CD4-positive, alpha-beta T cell treated with Interleukin-21 for 1 hour (primary cell): Measurements from ENCODE around the gene HPCAL1.

ENCODE experiments used
- DNase-seq: peaks from one replicate; pipeline ENCODE4 v3.0.0-alpha.2; 2020

HPCAL1 gene

DNA sequence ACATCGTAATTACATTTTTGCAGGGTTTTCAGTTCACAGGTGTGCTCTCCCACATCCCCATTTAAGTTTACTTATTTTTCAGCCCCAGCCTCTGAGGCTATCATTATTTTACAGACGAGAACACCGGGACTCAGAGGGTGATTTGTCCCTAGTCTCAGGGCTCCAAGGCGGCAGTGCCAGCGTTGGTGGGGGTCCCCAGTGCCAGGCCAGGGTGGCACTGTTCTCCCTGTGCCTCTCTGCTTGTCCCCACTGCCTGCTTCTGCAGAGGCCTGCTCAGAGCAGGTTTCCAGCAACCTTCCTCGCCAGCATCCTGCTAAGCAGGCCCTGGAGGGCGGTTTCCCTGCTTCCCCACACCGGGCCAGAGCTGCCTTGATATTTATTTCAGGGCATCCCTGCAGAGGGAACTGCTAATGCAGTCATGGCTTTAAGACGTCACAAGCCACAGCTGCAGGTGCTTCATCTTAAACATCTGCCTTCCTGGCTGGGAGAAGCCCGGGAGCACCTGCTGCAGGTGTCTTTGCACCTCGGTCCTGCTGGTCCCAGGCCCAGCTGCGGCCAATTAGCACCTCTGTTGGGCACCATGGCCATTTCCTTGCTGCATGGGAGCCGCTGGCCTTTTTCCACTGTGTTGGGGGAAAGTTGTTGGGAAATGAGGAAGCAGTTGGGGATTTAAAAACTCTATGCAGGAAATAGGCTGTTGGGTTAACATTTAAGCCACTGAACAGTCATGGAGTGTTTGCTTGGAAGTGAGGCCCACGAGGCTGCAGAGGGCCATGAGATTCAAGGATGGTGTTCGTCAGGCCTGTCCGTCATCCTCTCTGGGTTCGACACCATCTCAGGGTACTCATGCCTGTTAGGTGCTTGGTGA lies 22.8 kb downstream of the HPCAL1 start:
- DNase-seq, result no peak

DNA sequence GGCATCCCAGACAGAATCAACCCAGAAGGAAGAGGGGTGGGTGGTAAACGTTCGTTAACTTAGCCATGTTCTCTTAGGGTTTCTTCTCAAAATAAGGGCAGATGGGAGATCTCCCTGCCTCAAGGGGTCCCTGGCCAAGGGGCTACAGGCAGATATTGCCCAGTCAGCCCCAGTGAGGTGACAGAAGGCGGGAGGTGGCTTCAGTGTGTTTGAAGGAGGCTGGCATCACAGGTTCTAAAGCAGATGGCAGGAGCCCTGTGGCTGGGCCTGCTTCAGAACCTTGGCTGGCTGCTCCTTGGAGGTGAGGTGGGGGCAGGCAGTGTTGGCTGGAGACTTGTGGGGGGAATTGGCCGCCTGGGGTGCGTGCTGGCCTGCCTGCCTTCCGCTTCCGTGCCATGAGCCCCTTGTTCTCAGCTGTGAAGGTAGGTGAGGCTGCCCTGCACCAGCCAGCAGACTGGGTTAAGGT lies 23.5 kb downstream of the HPCAL1 start:
- DNase-seq, result no peak

GRCh38 chr2:10326707-10327594 lies 24.2 kb downstream of the HPCAL1 start:
- DNase-seq, result no peak

DNA sequence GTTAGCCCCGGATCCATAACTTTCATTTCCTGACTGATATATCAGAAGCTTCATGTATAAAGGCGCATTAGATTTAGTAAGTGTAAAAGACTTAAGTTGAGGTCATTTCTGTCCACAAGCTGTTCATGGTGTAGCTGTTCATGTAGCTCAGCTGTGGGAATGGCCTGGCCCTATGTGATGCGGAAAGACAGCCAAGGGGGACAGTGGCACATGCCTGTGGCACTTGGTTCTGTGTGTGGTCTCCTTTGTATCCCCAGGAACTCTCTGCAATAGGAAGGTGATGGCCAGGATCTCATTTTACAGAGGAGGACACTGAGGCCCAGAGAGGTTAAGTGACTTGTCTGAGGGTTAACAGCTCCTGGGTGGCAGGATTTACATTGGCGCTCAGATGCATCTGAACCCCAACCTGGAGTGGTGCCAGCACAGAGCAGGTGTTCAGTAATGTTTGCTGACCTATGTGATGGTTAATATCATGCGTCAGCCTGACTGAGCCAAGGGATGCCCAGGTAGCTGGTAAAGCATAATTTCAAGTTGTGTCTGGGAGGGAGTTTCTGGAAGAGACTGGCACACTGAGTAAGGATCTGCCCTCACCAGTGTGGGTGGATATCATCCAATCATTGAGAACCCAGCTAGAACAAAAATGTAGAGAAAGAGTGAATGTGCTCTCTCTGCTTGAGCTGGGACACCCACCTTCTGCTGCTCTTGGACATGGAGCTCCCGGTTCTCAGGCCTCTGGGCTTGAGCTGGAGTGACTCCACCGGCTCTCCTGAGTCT lies 25.4 kb downstream of the HPCAL1 start:
- DNase-seq, result no peak

GRCh38 chr2:10328670-10329579 lies 26.2 kb downstream of the HPCAL1 start:
- DNase-seq, result no peak

DNA sequence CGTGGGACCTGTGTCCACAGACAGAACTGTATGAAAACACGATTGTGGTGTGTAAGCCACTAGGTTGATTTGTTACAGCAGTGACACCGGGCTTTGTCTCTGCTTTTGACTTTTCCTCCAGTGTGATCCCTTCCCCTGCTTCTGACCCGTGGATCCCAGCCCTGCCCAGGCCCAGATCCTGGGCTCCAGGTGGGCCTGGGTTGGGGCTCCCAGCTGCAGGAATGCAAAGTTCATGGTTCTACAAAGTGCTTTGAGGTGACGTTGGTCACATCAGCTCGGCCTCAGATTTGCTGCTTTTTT lies 26.8 kb downstream of the HPCAL1 start:
- DNase-seq, result no peak

DNA sequence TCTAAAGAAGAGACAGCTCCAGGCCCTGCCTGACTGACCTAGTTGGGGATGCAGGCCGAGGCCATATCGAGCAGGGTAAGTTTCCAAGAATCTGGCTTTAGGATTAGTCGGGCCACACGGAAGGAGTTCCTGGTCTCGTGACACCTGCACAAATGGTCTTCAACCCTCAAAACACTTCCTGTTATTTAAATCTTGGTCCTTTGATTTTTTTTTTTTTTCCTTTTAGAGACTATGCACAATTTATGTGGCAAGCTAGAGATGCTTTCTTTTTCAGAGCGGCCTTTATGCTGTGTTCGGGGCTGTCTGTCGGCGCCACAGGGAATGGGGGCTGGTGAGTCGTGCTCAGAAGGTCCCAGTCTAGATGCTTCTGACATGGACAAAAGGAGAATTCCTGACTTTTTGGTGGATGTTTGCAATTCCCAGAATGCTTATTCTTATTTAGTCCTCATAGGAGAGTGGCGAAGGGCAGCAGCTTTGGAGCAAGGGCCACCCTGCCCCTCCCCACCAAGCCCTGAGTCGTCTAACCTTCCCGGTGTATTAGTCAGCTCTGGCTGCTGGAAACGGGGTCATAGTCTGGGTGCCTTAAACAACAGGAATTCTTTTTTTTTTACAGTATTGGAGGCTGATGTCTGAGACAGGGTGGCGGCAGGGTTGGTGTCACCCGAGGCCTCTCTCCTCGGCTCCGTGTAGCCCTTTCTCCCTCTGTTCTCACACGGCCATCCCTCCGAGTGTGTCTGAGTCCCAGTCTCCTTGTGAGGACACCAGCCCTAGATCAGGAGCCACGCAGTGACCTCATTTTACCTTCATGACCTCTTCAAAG lies 27.4 kb downstream of the HPCAL1 start:
- DNase-seq, result peak; percentile 51

DNA sequence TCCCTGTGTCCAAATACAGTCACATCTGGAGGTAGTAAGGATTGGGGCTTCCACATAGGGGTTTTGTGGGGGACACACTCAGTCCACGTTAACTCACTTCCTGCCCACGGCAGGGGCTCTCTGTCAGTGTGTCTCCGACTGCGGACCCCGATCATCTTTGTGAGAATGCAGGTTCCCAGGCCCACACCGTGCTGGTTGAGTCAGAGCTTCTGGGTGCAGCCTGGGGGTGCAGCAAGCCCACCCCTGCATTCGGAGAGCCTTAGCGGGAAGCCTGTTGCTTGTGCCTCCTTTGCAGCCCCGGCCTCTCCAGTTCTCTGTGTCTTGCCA lies 28.0 kb downstream of the HPCAL1 start:
- DNase-seq, result no peak

DNA sequence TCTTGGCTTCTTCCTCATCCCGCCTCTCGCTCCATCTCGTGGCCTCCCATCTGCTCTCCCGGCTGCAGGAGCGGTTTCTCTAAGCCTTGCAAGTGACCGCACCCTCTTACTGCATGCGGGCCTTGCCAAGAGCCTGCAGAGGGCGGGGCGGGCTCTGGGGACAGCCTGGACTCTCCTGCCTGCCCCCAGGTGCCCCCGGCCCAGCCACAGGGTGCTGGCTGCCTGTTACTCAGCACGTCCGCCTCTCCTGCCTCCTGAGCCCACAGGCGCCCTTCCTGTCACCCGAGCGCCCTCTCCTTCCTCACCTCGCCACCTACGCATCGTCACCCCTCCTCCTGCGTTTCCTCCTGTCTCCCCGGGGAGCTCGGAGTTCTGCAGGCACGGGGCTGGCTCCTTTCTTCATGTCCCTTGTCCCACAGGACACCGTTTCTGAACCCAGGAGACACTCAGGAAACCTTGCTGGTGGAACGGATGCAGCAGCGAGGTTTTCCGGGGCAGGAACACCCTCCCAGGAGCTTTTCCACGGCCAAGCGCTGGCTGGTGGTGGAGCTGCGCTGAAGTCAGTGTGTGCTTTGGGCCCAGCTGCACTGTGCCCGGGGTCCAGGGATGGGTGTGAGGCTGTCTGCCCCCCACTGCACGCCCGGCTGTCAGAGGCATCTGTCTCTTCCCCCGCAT lies 28.5 kb downstream of the HPCAL1 start:
- DNase-seq, result peak; percentile 63

- DNase-seq, result peak; percentile 50
Observed at GRCh38 chr2:10331702-10332401, 29.1 kb downstream of the HPCAL1 start.

DNA sequence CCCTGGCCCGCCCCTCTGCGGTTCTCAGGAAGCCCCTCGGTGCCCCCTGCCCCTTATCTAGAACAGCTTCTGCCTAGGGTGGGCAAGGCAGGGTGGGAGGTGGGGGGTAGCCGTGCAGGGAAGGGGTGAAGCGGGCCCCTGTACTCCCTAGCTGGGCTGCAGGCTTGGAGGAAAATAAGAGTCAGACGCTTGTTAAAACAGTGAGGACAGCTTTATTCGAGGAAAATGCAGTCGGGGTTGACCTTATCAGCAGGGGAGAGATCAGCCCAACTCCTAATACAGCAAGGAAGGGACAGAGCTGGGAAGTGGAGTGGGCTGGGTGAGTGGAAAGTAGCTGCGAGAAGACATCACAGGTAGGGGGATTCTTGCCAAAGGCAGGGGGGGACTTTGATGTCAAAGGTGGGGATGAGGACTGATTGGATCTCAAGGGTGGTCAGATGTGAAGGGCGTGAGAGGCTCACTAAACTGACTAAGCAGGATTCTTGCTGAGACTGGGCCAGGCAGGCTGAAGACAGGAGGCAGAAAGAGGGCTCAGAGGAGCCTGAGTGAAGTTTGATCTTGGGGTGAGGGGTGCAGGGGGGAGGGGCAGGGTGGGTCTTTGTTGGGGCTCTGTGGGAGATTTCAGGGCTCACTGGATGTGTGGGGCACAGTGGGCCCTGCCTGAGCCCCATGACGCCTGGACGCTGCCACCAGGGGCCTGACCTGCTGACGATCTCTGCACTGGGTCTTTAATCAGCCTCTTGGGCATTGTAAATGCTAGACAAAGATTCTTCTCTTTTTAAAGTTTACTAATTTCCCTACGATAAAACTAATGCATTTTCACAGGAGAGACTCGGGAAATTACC lies 29.9 kb downstream of the HPCAL1 start:
- DNase-seq, result no peak

DNA sequence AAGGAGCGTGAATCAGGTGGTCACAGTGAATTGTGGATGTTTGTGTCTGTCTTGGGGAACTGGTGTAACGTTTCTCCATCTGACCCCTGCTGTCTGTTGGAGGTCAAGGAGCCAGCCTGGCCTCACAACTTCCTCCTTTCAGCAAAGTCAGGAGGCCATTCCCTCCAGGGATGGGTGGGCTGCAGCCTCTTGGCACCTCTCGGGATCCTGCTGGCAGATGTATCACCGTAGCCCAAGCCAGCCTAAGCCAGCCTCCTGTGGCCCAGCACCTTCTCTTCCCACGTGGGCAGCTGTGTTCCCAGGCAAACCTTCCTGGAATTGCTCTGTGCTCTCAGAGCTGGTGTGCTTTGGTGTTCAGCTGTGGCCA lies 30.5 kb downstream of the HPCAL1 start:
- no peak for DNase-seq

DNA sequence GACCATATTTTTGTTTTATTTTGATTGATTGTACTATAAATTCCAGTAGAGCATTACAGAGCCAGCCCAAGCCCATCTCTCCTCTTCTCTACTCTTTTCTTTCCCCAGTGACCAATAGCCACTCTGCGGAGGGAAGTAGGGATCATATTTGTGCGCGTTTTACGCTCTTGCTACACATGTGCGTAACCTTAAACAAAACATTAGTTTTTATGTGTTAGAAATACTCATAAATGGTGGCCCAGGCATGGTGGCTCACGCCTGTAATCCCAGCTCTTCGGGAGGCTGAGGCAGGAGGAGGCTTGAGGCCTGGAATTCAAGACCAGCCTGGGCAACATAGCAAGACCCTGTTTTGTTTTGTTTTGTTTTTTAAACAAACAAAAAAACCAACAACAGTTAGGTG lies 31.3 kb downstream of the HPCAL1 start:
- DNase-seq, result no peak

DNA sequence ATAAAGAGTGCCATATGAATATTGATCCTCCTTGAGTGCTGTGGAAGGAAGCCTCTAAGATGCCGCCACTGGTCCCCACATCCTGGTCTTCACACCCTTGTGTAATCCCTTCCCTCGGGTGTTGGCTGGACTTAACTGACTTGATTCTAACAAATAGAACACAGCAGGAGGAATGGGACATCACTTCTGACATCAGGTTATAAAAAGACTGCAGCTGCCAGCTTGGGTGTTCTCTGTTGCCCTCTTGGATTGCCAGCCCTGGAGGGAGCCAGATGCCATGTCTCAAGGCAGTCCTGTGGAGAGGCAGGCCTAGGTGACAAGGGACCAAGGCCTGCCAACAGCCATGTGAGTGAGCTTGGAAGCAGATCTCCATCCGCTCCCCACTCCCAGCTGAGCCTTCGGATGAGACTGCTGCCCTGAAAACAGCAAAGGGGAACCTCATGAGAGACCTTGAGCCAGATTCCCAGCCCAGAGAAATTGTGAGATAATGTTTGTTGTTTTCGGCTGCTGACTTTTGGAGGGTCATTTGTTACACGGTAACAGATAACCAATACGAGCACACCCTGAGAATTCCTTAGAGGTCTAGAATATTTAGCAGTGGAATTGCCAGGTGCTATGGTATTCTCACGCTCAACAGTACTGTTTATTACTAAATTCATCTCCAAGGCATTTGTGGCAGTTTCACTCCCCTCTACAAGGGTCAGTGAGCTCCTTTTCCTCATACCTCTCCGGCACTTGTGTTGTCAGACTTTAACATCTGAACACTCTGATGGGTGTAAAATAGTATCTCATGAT lies 32.5 kb downstream of the HPCAL1 start:
- DNase-seq, result no peak

- DNase-seq, result no peak
Observed at GRCh38 chr2:10336283-10336682, 33.6 kb downstream of the HPCAL1 start.

GRCh38 chr2:10337449-10338269 lies 35.0 kb downstream of the HPCAL1 start:
- DNase-seq, result no peak
